ENCODE measurements around the gene CTBP2. TPM values are rescaled to one million over a fixed set of nuclear protein-coding genes. Genes with fewer than 3 reads are reported as not detected.
A peak's percentile ranks its signal among the peaks of the same experiment; 100 is the strongest.

Gene CTBP2
- polyA plus RNA-seq, 1 donor (not counting 4 experiments of a cell fraction or from before 2014, with no cell fraction given) = 76.0 TPM

GRCh38 chr10:125208854-125209565 is 48.6 kb upstream of the CTBP2 start:
- no peaks in the 10 kb centered on the region for H3K27me3 ChIP-seq (ENCODE audit: control insufficient read depth, extremely low read depth, insufficient read depth, low read length)
- no peak overlapping the region for H3K9ac ChIP-seq (ENCODE audit: control insufficient read depth, extremely low read depth, insufficient read depth, low read length)
- dilution Hi-C loops (cut with MboI; ENCODE audit: extremely low pct_ligation_motif_present, low sequenced_read_pairs) = no loop called here
- H3K4me1 ChIP-seq (ENCODE audit: control insufficient read depth, extremely low read depth, insufficient read depth, low read length) = peaks cover 8% of the 10 kb centered on the region
- no peaks in the 10 kb centered on the region for H3K9me1 ChIP-seq (ENCODE audit: control insufficient read depth, extremely low read depth, insufficient read depth, low read length)
- no peaks in the 10 kb centered on the region for H3K36me3 ChIP-seq (ENCODE audit: control insufficient read depth in 2 of 2, extremely low read depth in 1 of 2, insufficient read depth in 2 of 2, low read length in 2 of 2)
- no peaks in the 10 kb centered on the region for H3K9me3 ChIP-seq (ENCODE audit: control insufficient read depth, low read depth, low read length)
- no peak for DNase-seq (ENCODE audit: low read depth, low spot score)
- no peak for TF ChIP-seq CTCF (optimal IDR thresholded peaks at IDR 0.05 in 1 of 3, IDR thresholded peaks at IDR 0.05 in 1 of 3, conservative IDR thresholded peaks at IDR 0.05 in 1 of 3; ENCODE audit: extremely low read depth in 1 of 3, insufficient read depth in 2 of 3, low read length in 3 of 3)
- TF ChIP-seq EZH2 (IDR thresholded peaks at IDR 0.05; ENCODE audit: low read length) = no peak
- H3K79me2 ChIP-seq (ENCODE audit: control insufficient read depth, insufficient read depth, low read length) = no peaks in the 10 kb centered on the region
- H2AFZ ChIP-seq (ENCODE audit: control insufficient read depth, low read length) = peak overlapping the region; percentile 32
- H4K20me1 ChIP-seq (ENCODE audit: control insufficient read depth, extremely low read depth, insufficient read depth, low read length) = no peaks in the 10 kb centered on the region
- no peak overlapping the region for H3K27ac ChIP-seq (ENCODE audit: control insufficient read depth, insufficient read depth, low read length)
- peak overlapping the region; percentile 46 for H3K4me2 ChIP-seq (ENCODE audit: control insufficient read depth, extremely low read depth, insufficient read depth, low read depth, low read length)
- no peak overlapping the region for H3K4me3 ChIP-seq (ENCODE audit: control insufficient read depth in 2 of 3, extremely low read depth in 1 of 3, insufficient read depth in 2 of 3, low read depth in 1 of 3, low read length in 3 of 3)
- FAIRE-seq = no peak

GRCh38 chr10:125206623-125207022 is 46.3 kb upstream of the CTBP2 start:
- Histone ChIP-seq H3K9me3 (ENCODE audit: control insufficient read depth, low read depth, low read length) (no peaks in the 10 kb centered on the region), H3K4me2 (ENCODE audit: control insufficient read depth, extremely low read depth, insufficient read depth, low read depth, low read length) (no peak overlapping the region), H3K4me3 (ENCODE audit: control insufficient read depth in 2 of 3, extremely low read depth in 1 of 3, insufficient read depth in 2 of 3, low read depth in 1 of 3, low read length in 3 of 3) (no peak overlapping the region), H3K4me1 (ENCODE audit: control insufficient read depth, extremely low read depth, insufficient read depth, low read length) (peaks cover 12% of the 10 kb centered on the region), H3K79me2 (ENCODE audit: control insufficient read depth, insufficient read depth, low read length) (no peaks in the 10 kb centered on the region), H4K20me1 (ENCODE audit: control insufficient read depth, extremely low read depth, insufficient read depth, low read length) (no peaks in the 10 kb centered on the region), H3K27ac (ENCODE audit: control insufficient read depth, insufficient read depth, low read length) (no peak overlapping the region), H3K9ac (ENCODE audit: control insufficient read depth, extremely low read depth, insufficient read depth, low read length) (no peak overlapping the region), H3K36me3 (ENCODE audit: control insufficient read depth in 2 of 2, extremely low read depth in 1 of 2, insufficient read depth in 2 of 2, low read length in 2 of 2) (no peaks in the 10 kb centered on the region), H2AFZ (ENCODE audit: control insufficient read depth, low read length) (no peak overlapping the region), H3K27me3 (ENCODE audit: control insufficient read depth, extremely low read depth, insufficient read depth, low read length) (no peaks in the 10 kb centered on the region), H3K9me1 (ENCODE audit: control insufficient read depth, extremely low read depth, insufficient read depth, low read length) (no peaks in the 10 kb centered on the region)
- TF ChIP-seq EZH2 (IDR thresholded peaks at IDR 0.05; ENCODE audit: low read length) (no peak), CTCF (optimal IDR thresholded peaks at IDR 0.05 in 1 of 3, IDR thresholded peaks at IDR 0.05 in 1 of 3, conservative IDR thresholded peaks at IDR 0.05 in 1 of 3; ENCODE audit: extremely low read depth in 1 of 3, insufficient read depth in 2 of 3, low read length in 3 of 3) (no peak)
- DNase-seq (ENCODE audit: low read depth, low spot score) (no peak), FAIRE-seq (no peak)
- dilution Hi-C loops (cut with MboI; ENCODE audit: extremely low pct_ligation_motif_present, low sequenced_read_pairs) = no loop called here

All from keratinocyte (primary cell).